DND-41 (cell line): ENCODE results near the gene ANKRD12.
"Not testable (repeated sequence)": the region's sequence is repeated elsewhere in the genome, so short reads cannot be mapped to it uniquely, and the experiment has no call there.

Experiments used
- ATAC-seq: fragments of 200-7000 bp; cut with Tn5 transposase; 3 replicates; pipeline ENCODE4 v1.9.1; 2021; ENCODE audit warnings: low read depth; ENCODE audit not compliant: insufficient read depth
- DNase-seq: peaks from one replicate; pipeline ENCODE4 v3.0.0-alpha.2; 2020
- H2AFZ ChIP-seq: 2 replicates; pipeline ENCODE4 v1.6.0; 2012; ENCODE audit warnings: low read depth, low read length
- H3K27ac ChIP-seq: 2 replicates; pipeline ENCODE4 v1.5.1; 2012; ENCODE audit warnings: low read length, inconsistent platforms
- H3K27me3 ChIP-seq: fragments of 200-600 bp; sonication (generic); 2 replicates; pipeline ENCODE4 v1.6.0; 2012; ENCODE audit warnings: low read length, mild to moderate bottlenecking, inconsistent platforms; ENCODE audit not compliant: insufficient read depth, poor library complexity
- H3K36me3 ChIP-seq: 2 replicates; pipeline ENCODE4 v1.5.1; 2012; ENCODE audit warnings: low read length, inconsistent platforms; ENCODE audit not compliant: insufficient read depth
- H3K4me1 ChIP-seq: 2 replicates; pipeline ENCODE4 v1.5.1; 2012; ENCODE audit warnings: mild to moderate bottlenecking, low read length; ENCODE audit not compliant: insufficient read depth
- H3K4me2 ChIP-seq: 2 replicates; pipeline ENCODE4 v1.6.0; 2012; ENCODE audit warnings: mild to moderate bottlenecking, moderate library complexity, low read length, inconsistent platforms; ENCODE audit not compliant: insufficient read depth
- H3K4me3 ChIP-seq, 2 experiments: fragments of 200-600 bp in 1 of 2; shearing (Covaris generic) in 1 of 2; 2 replicates each; pipeline ENCODE4 v1.5.1; 2012 to 2016; ENCODE audit warnings: inconsistent platforms in 2 of 2, low read length in 2 of 2, mild to moderate bottlenecking in 2 of 2, low read depth in 1 of 2, moderate library complexity in 1 of 2
- H3K79me2 ChIP-seq: 2 replicates; pipeline ENCODE4 v1.6.0; 2012; ENCODE audit warnings: low read length, inconsistent platforms; ENCODE audit not compliant: insufficient read depth
- H3K9ac ChIP-seq: 2 replicates; pipeline ENCODE4 v1.6.0; 2012; ENCODE audit warnings: low read depth, mild to moderate bottlenecking, inconsistent platforms, low read length, moderate library complexity
- H3K9me3 ChIP-seq: 2 replicates; pipeline ENCODE4 v1.5.1; 2012; ENCODE audit warnings: low read length, moderate library complexity, mild to moderate bottlenecking, inconsistent platforms; ENCODE audit not compliant: insufficient read depth, severe bottlenecking
- H4K20me1 ChIP-seq: 2 replicates; pipeline ENCODE4 v1.6.0; 2012; ENCODE audit warnings: low read length; ENCODE audit not compliant: insufficient read depth
- EZH2 ChIP-seq: IDR thresholded peaks from 3 replicates; pipeline ENCODE4 v1.6.1; 2012; ENCODE audit warnings: borderline replicate concordance, low read depth, mild to moderate bottlenecking, moderate library complexity, low read length, inconsistent platforms; ENCODE audit not compliant: severe bottlenecking
- TF ChIP-seq, protein P1 (sequence below): IDR thresholded peaks from 2 replicates; pipeline ENCODE4 v1.5.1; 2012; ENCODE audit warnings: borderline replicate concordance, low read length, moderate library complexity, mild to moderate bottlenecking; ENCODE audit not compliant: poor library complexity, severe bottlenecking; ENCODE audit errors: extremely low read depth

ANKRD12 gene

DNA sequence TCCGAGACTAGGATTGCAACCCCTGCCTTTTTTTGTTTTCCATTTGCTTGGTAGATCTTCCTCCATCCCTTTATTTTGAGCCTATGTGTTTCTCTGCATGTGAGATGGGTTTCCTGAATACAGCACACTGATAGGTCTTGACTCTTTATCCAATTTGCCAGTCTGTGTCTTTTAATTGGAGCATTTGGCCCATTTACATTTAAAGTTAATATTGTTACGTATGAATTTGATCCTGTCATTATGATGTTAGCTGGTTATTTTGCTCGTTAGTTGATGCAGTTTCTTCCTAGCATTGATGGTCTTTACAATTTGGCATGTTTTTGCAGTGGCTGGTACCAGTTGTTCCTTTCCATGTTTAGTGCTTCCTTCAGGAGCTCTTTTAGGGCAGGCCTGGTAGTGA is 32.9 kb downstream of the ANKRD12 start:
- not testable (repeated sequence) for H3K4me3 ChIP-seq, DNase-seq, ATAC-seq, H3K36me3 ChIP-seq, H3K27me3 ChIP-seq, H3K9me3 ChIP-seq, H3K27ac ChIP-seq, H3K4me2 ChIP-seq, H3K4me1 ChIP-seq, H2AFZ ChIP-seq, H4K20me1 ChIP-seq, H3K9ac ChIP-seq
- peaks cover 45% of the 10 kb centered on the region for H3K79me2 ChIP-seq

DNA sequence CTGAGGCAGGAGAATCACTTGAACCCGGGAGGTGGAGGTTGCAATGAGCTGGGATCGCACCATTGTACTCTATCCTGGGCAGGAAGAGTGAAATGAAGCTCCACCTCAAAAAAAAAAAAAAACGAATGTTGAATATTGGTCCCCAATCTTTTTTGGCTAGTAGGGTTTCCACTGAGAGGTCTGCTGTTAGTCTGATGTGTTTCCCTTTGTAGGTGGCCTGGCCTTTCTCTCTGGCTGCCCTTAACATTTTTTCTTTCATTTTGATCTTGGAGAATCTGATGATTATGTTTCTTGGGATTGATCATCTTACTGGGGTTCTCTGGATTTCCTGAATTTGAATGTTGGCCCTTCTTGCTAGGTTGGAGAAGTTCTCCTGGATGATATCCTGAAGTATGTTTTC is 35.3 kb downstream of the ANKRD12 start:
- H3K4me1 ChIP-seq, H2AFZ ChIP-seq, H3K4me2 ChIP-seq, DNase-seq, H4K20me1 ChIP-seq, H3K9ac ChIP-seq, H3K4me3 ChIP-seq, H3K27ac ChIP-seq, H3K36me3 ChIP-seq, H3K9me3 ChIP-seq, H3K27me3 ChIP-seq, ATAC-seq: not testable (repeated sequence)
- H3K79me2 ChIP-seq, result peaks cover 52% of the 10 kb centered on the region

DNA sequence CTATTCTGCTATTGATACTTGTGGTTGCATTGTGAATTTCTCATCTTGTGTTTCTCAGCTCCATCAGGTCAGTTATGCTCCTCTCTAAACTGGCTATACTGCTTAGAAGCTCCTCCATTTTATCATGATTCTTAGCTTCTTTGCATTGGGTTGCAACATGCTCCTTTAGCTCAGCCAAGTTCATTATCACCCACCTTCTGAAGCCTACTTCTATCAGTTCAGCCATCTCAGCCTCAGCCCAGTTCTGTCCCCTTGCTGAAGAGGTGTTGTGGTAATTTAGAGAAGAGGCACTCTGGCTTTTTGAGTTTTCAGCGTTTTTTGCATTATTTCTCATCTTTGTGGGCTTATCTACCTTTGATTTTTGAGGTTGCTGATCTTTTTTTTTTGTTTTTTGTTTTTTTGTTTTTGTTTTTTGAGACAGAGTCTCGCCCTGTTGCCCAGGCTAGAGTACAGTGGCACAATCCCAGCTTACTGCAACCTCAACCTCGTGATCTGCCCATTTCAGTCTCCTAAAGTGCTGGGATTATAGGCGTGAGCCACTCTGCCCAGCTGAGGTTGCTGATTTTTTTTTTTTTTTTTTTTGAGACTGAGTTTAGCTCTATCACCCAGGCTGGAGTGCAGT is 36.0 kb downstream of the ANKRD12 start:
- Histone ChIP-seq H3K9me3 (no peaks in the 10 kb centered on the region), H4K20me1 (peaks cover 11% of the 10 kb centered on the region), H3K27me3 (no peaks in the 10 kb centered on the region), H3K9ac (no peak overlapping the region), H3K4me1 (no peaks in the 10 kb centered on the region), H3K4me3 (no peak overlapping the region), H3K36me3 (no peaks in the 10 kb centered on the region; the same call in 1 of the 2 replicates), H3K27ac (no peak overlapping the region), H2AFZ (no peak overlapping the region), H3K4me2 (no peak overlapping the region), H3K79me2 (peaks cover 58% of the 10 kb centered on the region)
- no peak for DNase-seq
- no peak for TF ChIP-seq EZH2
- TF ChIP-seq, protein P1, sequence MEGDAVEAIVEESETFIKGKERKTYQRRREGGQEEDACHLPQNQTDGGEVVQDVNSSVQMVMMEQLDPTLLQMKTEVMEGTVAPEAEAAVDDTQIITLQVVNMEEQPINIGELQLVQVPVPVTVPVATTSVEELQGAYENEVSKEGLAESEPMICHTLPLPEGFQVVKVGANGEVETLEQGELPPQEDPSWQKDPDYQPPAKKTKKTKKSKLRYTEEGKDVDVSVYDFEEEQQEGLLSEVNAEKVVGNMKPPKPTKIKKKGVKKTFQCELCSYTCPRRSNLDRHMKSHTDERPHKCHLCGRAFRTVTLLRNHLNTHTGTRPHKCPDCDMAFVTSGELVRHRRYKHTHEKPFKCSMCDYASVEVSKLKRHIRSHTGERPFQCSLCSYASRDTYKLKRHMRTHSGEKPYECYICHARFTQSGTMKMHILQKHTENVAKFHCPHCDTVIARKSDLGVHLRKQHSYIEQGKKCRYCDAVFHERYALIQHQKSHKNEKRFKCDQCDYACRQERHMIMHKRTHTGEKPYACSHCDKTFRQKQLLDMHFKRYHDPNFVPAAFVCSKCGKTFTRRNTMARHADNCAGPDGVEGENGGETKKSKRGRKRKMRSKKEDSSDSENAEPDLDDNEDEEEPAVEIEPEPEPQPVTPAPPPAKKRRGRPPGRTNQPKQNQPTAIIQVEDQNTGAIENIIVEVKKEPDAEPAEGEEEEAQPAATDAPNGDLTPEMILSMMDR, result no peak
- no peak for ATAC-seq

DNA sequence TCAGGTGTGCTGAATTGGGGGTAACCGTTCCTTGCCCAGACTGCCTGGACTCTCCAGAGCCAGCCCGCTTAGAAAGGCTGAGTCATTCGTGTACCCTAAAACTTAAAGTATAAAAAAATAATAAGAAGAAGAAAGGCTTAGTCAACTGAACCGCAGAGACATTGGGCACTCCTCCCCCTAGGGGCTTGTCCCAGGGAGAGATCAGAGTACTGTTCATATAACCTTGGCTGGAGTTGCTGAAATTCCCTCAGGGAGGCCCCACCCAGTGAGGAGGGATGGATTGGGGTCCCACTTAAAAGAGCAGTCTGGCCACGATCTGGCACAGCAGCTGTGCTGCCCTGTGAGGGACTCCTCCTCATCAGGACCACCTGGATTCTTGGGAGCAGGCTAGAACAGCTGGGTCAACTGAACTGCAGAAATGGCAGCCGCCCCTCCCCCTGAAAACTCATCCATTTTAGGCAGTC is 37.2 kb downstream of the ANKRD12 start:
- no peak for TF ChIP-seq EZH2
- TF ChIP-seq, protein P1, result no peak
- DNase-seq (peak; percentile 8), ATAC-seq (0 out of 3 replicates have a peak, but pooled peaks have one; percentile 37)
- peaks cover 11% of the 10 kb centered on the region for H4K20me1 ChIP-seq
- no peaks in the 10 kb centered on the region; the same call in 1 of the 2 replicates for H3K36me3 ChIP-seq
- no peaks in the 10 kb centered on the region for H3K4me1 ChIP-seq
- no peak overlapping the region for H3K9ac ChIP-seq
- peaks cover 68% of the 10 kb centered on the region for H3K79me2 ChIP-seq
- no peaks in the 10 kb centered on the region for H3K9me3 ChIP-seq
- no peak overlapping the region for H2AFZ ChIP-seq
- no peak overlapping the region for H3K4me3 ChIP-seq
- no peaks in the 10 kb centered on the region for H3K27me3 ChIP-seq
- no peak overlapping the region for H3K4me2 ChIP-seq
- no peak overlapping the region for H3K27ac ChIP-seq
